PC-9 (cell line): ENCODE results near the gene EPS8L2. TPM values are rescaled to one million over a fixed set of nuclear protein-coding genes. Genes with fewer than 3 reads are reported as not detected.
A peak's percentile ranks its signal among the peaks of the same experiment; 100 is the strongest.

Source experiments
- BruUV-seq: library from RNA; stranded (reverse); fragments of 400-500 nt; replicated peaks from 2 replicates; lab custom pipeline; 2021; lab: Mats Ljungman, UMichigan
- CTCF ChIA-PET: fragments of 300-600 bp; sonication (Branson Sonifier 250); formaldehyde crosslinking; loops from one replicate; lab custom pipeline; 2022; ENCODE audit warnings: antibody characterized with exemption; lab: Charles Lee
- POLR2A ChIA-PET: fragments of 300-600 bp; sonication (Branson Sonifier 250); formaldehyde crosslinking; loops from one replicate; lab custom pipeline; 2022; ENCODE audit warnings: antibody characterized with exemption; ENCODE audit not compliant: unreplicated experiment; lab: Charles Lee
- DNase-seq, 2 experiments: peaks; one replicate each; pipeline versions ENCODE4 v3.0.0 to v3.0.0-alpha.2; 2015 to 2022; ENCODE audit warnings: mixed read lengths in 1 of 2
- H2AFZ ChIP-seq: fragments of 200-600 bp; sonication (generic); 2 replicates; pipeline ENCODE4 v1.8.1; 2017; ENCODE audit warnings: antibody characterized with exemption
- H3F3A ChIP-seq: fragments of 200-600 bp; sonication (generic); 2 replicates; pipeline ENCODE4 v1.8.1; 2017; ENCODE audit warnings: antibody characterized with exemption, mild to moderate bottlenecking, low read depth; ENCODE audit not compliant: insufficient read depth
- H3K27ac ChIP-seq: fragments of 200-600 bp; sonication (generic); 2 replicates; pipeline ENCODE4 v1.6.1; 2016; ENCODE audit warnings: mixed run types
- H3K27me3 ChIP-seq: fragments of 200-600 bp; sonication (generic); 2 replicates; pipeline ENCODE4 v1.6.1; 2016; ENCODE audit warnings: low read depth, mixed run types; ENCODE audit not compliant: insufficient read depth
- H3K36me3 ChIP-seq: fragments of 200-600 bp; sonication (generic); 2 replicates; pipeline ENCODE4 v1.6.1; 2016; ENCODE audit warnings: low read depth, mixed run types
- H3K4me1 ChIP-seq: fragments of 200-600 bp; sonication (generic); replicated peaks from 2 replicates; pipeline ENCODE4 v1.6.1; 2016; ENCODE audit warnings: mixed run types; ENCODE audit not compliant: insufficient read depth
- H3K4me2 ChIP-seq: fragments of 200-600 bp; sonication (generic); 2 replicates; pipeline ENCODE4 v1.6.1; 2017; ENCODE audit warnings: mixed run types
- H3K4me3 ChIP-seq: fragments of 200-600 bp; sonication (generic); 2 replicates; pipeline ENCODE4 v1.6.1; 2016; ENCODE audit warnings: mixed run types
- H3K79me2 ChIP-seq: fragments of 200-600 bp; sonication (generic); 2 replicates; pipeline ENCODE4 v1.6.1; 2017; ENCODE audit warnings: low read depth, mixed run types
- H3K9me2 ChIP-seq: fragments of 200-600 bp; sonication (generic); 2 replicates; pipeline ENCODE4 v1.8.1; 2017; ENCODE audit warnings: mild to moderate bottlenecking; ENCODE audit not compliant: insufficient read depth
- H3K9me3 ChIP-seq: fragments of 200-600 bp; sonication (generic); 2 replicates; pipeline ENCODE4 v1.8.1; 2016; ENCODE audit warnings: low read depth; ENCODE audit not compliant: insufficient read depth
- H4K20me1 ChIP-seq: fragments of 200-600 bp; sonication (generic); 2 replicates; pipeline ENCODE4 v1.8.1; 2017; ENCODE audit not compliant: insufficient read depth
- EZH2 ChIP-seq: fragments of 200-600 bp; sonication (generic); IDR thresholded peaks from 2 replicates; pipeline ENCODE4 v1.8.0; 2017; ENCODE audit warnings: antibody characterized with exemption, low read depth
- intact Hi-C: fragments of 100-400 bp; cut with micrococcal nuclease; formaldehyde crosslinking; loops from one replicate; pipeline ENCODE4 v1.10.0; 2022; ENCODE audit not compliant: unreplicated experiment
- total RNA-seq: library from RNA; stranded (reverse); gene quantifications from 2 replicates; pipeline ENCODE4 v1.2.3, GENCODE V29; 2021
- TF ChIP-seq, protein P1 (sequence below): fragments of 200-600 bp; sonication (generic); conservative IDR thresholded peaks from 2 replicates; pipeline ENCODE4 v1.6.1; 2017; ENCODE audit warnings: mixed run types, antibody characterized with exemption, mild to moderate bottlenecking, moderate library complexity

The EPS8L2 gene
- total RNA-seq, 1 experiment from 2014 or later: 229 TPM

GRCh38 chr11:747158-748006 is 41.4 kb downstream of the EPS8L2 start, which contains the start of gene TALDO1:
TALDO1 (plus strand) TSS chr11:747464; CDS start chr11:747482, 18 bp downstream.
- DNase-seq: peak; percentile 65 to 89
- peak within 1 kb of the TSS; percentile 96 for H3K4me2 ChIP-seq
- H3K9me3 ChIP-seq: no peaks in the 10 kb centered on the region
- TF ChIP-seq, protein P1, sequence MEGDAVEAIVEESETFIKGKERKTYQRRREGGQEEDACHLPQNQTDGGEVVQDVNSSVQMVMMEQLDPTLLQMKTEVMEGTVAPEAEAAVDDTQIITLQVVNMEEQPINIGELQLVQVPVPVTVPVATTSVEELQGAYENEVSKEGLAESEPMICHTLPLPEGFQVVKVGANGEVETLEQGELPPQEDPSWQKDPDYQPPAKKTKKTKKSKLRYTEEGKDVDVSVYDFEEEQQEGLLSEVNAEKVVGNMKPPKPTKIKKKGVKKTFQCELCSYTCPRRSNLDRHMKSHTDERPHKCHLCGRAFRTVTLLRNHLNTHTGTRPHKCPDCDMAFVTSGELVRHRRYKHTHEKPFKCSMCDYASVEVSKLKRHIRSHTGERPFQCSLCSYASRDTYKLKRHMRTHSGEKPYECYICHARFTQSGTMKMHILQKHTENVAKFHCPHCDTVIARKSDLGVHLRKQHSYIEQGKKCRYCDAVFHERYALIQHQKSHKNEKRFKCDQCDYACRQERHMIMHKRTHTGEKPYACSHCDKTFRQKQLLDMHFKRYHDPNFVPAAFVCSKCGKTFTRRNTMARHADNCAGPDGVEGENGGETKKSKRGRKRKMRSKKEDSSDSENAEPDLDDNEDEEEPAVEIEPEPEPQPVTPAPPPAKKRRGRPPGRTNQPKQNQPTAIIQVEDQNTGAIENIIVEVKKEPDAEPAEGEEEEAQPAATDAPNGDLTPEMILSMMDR: no peak
- no TSS peak for BruUV-seq
- peak within 1 kb of the TSS; percentile 87 for H3K4me3 ChIP-seq
- H4K20me1 ChIP-seq: peaks cover 26% of the 10 kb centered on the region
- H3K27me3 ChIP-seq: no peaks in the 10 kb centered on the region
- POLR2A ChIA-PET: interaction anchor here (0.6 to 0.7 kb wide), 5 partner anchors 8 to 378 kb away, joined by 3 to 6 read pairs (median 3); no protein-coding TSS in a partner anchor
- peak within 1 kb of the TSS; percentile 96 for H3K27ac ChIP-seq
- no peaks in the 10 kb centered on the region for H3K9me2 ChIP-seq
- H3F3A ChIP-seq: peaks cover 20% of the 10 kb centered on the region; the same call in 1 of the 2 replicates
- peaks cover 11% of the 10 kb centered on the region for H3K4me1 ChIP-seq
- intact Hi-C loops: loop anchor here (1.0 to 5.0 kb wide), 3 partner anchors 19 to 50 kb away; partner anchors contain the start of genes EPS8L2 and SLC25A22
- H2AFZ ChIP-seq: peak within 1 kb of the TSS; percentile 74; the same call in 1 of the 2 replicates
- H3K79me2 ChIP-seq: peaks cover 51% of the 10 kb centered on the region
- no peaks in the 10 kb centered on the region for H3K36me3 ChIP-seq
- CTCF ChIA-PET: interaction anchor here (0.5 kb wide), 1 partner anchor 52 kb away, joined by 3 read pairs; the partner anchor contains the start of gene TMEM80

DNA sequence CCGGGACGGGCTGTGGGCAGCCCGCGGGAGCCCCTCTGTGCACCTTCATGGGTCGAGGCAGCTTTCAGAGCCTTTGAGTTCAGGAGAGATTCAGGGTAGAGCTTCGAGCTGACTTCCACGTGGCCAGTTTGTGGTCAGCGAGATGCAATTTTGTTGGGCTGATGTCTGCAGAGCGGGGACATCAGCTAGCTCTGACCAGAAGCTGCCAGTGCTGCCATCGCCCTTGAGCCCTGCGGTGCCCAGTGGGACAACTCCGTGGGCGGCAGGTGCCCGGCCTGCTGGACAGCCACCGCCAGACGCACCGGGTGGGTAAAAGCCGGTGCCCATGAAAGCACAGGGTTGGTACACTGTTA is 42.0 kb downstream of the EPS8L2 start:
- Histone ChIP-seq H3K79me2 (peaks cover 57% of the 10 kb centered on the region), H3K27me3 (no peaks in the 10 kb centered on the region), H3K9me3 (no peaks in the 10 kb centered on the region), H4K20me1 (peaks cover 32% of the 10 kb centered on the region), H3K36me3 (no peaks in the 10 kb centered on the region), H3K4me3 (peak overlapping the region; percentile 87), H3K4me2 (peak overlapping the region; percentile 93), H3F3A (peaks cover 25% of the 10 kb centered on the region; the same call in 1 of the 2 replicates), H3K4me1 (peaks cover 11% of the 10 kb centered on the region), H3K27ac (peak overlapping the region; percentile 96), H3K9me2 (no peaks in the 10 kb centered on the region), H2AFZ (no peak overlapping the region)
- intact Hi-C loops: loop anchor here (5.0 kb wide), 1 partner anchor 49 kb away; the partner anchor contains the start of gene SLC25A22
- ChIA-PET CTCF (interaction anchor here (0.5 to 1.2 kb wide), 2 partner anchors 21 to 52 kb away, joined by 3 to 7 read pairs; partner anchors contain the start of gene TMEM80), POLR2A (interaction anchor here (0.6 to 0.7 kb wide), 4 partner anchors 9 to 191 kb away, joined by 3 to 12 read pairs (median 4); no protein-coding TSS in a partner anchor)
- no peak for DNase-seq
- TSS peak; percentile 65 for BruUV-seq
- TF ChIP-seq EZH2: no peak
- TF ChIP-seq, protein P1: no peak

- intact Hi-C loops: loop anchor here (5.0 kb wide), 1 partner anchor 48 kb away; the partner anchor contains the start of gene SLC25A22
- Histone ChIP-seq H3K27me3 (no peaks in the 10 kb centered on the region), H3K9me2 (no peaks in the 10 kb centered on the region), H3K27ac (peak overlapping the region; percentile 96; the same call in 1 of the 2 replicates), H3F3A (peaks cover 32% of the 10 kb centered on the region; the same call in 1 of the 2 replicates), H3K4me3 (peak overlapping the region; percentile 87), H3K79me2 (peaks cover 75% of the 10 kb centered on the region), H2AFZ (no peak overlapping the region), H3K9me3 (no peaks in the 10 kb centered on the region), H3K36me3 (no peaks in the 10 kb centered on the region), H3K4me2 (peak overlapping the region; percentile 93), H3K4me1 (peaks cover 11% of the 10 kb centered on the region), H4K20me1 (peaks cover 50% of the 10 kb centered on the region)
- CTCF ChIA-PET: no interaction called here
- POLR2A ChIA-PET: no interaction called here
- BruUV-seq: no TSS peak
- no peak for DNase-seq
- TF ChIP-seq EZH2: no peak
- TF ChIP-seq, protein P1: no peak
These were observed 43.7 kb downstream of the EPS8L2 start for GRCh38 chr11:749731-750130.
